Parathyroid adenoma (tissue), 2 donors: ENCODE data around the gene WASHC1.
"Not testable (repeated sequence)": the region's sequence is repeated elsewhere in the genome, so short reads cannot be mapped to it uniquely, and the experiment has no call there.

ENCODE experiments used
- H2AFZ ChIP-seq: fragments of 300-600 bp; sonication (generic); one replicate; pipeline ENCODE4 v1.7.0; 2017; ENCODE audit warnings: antibody characterized with exemption, mild to moderate bottlenecking
- H3K27ac ChIP-seq: fragments of 300-600 bp; sonication (generic); one replicate; pipeline ENCODE4 v1.7.0; 2017
- H3K27me3 ChIP-seq: fragments of 300-600 bp; sonication (generic); one replicate; pipeline ENCODE4 v1.7.0; 2017; ENCODE audit warnings: low read length; ENCODE audit not compliant: control insufficient read depth, insufficient read depth
- H3K36me3 ChIP-seq: fragments of 300-600 bp; sonication (generic); one replicate; pipeline ENCODE4 v1.7.0; 2017; ENCODE audit warnings: low read length; ENCODE audit not compliant: control insufficient read depth, insufficient read depth
- H3K4me1 ChIP-seq: fragments of 300-600 bp; sonication (generic); one replicate; pipeline ENCODE4 v1.7.0; 2017; ENCODE audit warnings: control low read depth
- H3K4me2 ChIP-seq: fragments of 300-600 bp; sonication (generic); one replicate; pipeline ENCODE4 v1.7.0; 2017; ENCODE audit warnings: low read length
- H3K4me3 ChIP-seq: fragments of 300-600 bp; sonication (generic); one replicate; pipeline ENCODE4 v1.7.0; 2017; ENCODE audit warnings: low read depth, low read length
- H3K79me2 ChIP-seq: fragments of 300-600 bp; sonication (generic); one replicate; pipeline ENCODE4 v1.7.0; 2017; ENCODE audit warnings: control low read depth
- H3K9ac ChIP-seq: fragments of 300-600 bp; sonication (generic); one replicate; pipeline ENCODE4 v1.7.0; 2017; ENCODE audit warnings: mild to moderate bottlenecking
- H3K9me3 ChIP-seq: fragments of 300-600 bp; sonication (generic); one replicate; pipeline ENCODE4 v1.7.0; 2017; ENCODE audit warnings: low read length; ENCODE audit not compliant: control insufficient read depth
- donor health status: primary hyperparathyroidism.

WASHC1 gene, protein sequence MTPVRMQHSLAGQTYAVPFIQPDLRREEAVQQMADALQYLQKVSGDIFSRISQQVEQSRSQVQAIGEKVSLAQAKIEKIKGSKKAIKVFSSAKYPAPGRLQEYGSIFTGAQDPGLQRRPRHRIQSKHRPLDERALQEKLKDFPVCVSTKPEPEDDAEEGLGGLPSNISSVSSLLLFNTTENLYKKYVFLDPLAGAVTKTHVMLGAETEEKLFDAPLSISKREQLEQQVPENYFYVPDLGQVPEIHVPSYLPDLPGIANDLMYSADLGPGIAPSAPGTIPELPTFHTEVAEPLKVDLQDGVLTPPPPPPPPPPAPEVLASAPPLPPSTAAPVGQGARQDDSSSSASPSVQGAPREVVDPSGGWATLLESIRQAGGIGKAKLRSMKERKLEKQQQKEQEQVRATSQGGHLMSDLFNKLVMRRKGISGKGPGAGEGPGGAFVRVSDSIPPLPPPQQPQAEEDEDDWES

GRCh38 chr9:29356-29755 is at the start of gene WASHC1:
WASHC1 (minus strand) TSS chr9:29456; CDS start chr9:24999, 4,457 bp downstream.
- H3K27me3 ChIP-seq, H2AFZ ChIP-seq, H3K36me3 ChIP-seq, H3K4me2 ChIP-seq, H3K9ac ChIP-seq, H3K79me2 ChIP-seq, H3K4me1 ChIP-seq, H3K27ac ChIP-seq, H3K9me3 ChIP-seq: not testable (repeated sequence)
- H3K4me3 ChIP-seq = peak within 1 kb of the TSS; percentile 37

DNA sequence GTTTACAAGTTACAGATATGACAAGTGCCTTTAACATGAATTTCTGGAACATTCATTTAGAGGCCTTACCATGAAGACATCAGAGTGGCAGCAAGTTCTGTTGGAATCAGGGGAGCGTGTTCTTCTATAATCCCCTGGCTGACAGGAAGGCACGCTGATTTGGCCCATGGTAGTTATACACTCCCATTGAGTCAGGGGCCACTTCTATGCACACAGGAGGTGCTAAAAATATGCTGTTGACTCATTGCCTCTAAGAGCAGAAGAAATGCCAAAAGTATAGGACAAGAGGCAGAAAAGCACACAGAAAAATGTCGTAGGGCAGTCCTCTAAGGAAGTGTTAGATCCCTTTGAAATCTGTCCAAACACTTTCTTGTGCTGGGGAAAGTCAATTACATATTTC is 49.1 kb upstream of the WASHC1 start:
- H3K9ac ChIP-seq, H3K4me2 ChIP-seq, H3K27me3 ChIP-seq, H2AFZ ChIP-seq, H3K79me2 ChIP-seq, H3K4me1 ChIP-seq, H3K36me3 ChIP-seq, H3K9me3 ChIP-seq, H3K4me3 ChIP-seq, H3K27ac ChIP-seq: not testable (repeated sequence)

GRCh38 chr9:76389-76788 is 47.1 kb upstream of the WASHC1 start:
- not testable (repeated sequence) for H3K9ac ChIP-seq, H3K27ac ChIP-seq, H3K4me1 ChIP-seq, H3K9me3 ChIP-seq, H3K4me3 ChIP-seq, H2AFZ ChIP-seq, H3K79me2 ChIP-seq, H3K4me2 ChIP-seq, H3K27me3 ChIP-seq, H3K36me3 ChIP-seq

GRCh38 chr9:73900-74525 is 44.8 kb upstream of the WASHC1 start:
- not testable (repeated sequence) for H3K36me3 ChIP-seq, H3K9ac ChIP-seq, H3K4me1 ChIP-seq, H3K9me3 ChIP-seq, H3K79me2 ChIP-seq, H3K27ac ChIP-seq, H3K27me3 ChIP-seq
- Histone ChIP-seq H3K4me3 (peak overlapping the region; percentile 22), H2AFZ (peak overlapping the region; percentile 33), H3K4me2 (peak overlapping the region; percentile 44)

DNA sequence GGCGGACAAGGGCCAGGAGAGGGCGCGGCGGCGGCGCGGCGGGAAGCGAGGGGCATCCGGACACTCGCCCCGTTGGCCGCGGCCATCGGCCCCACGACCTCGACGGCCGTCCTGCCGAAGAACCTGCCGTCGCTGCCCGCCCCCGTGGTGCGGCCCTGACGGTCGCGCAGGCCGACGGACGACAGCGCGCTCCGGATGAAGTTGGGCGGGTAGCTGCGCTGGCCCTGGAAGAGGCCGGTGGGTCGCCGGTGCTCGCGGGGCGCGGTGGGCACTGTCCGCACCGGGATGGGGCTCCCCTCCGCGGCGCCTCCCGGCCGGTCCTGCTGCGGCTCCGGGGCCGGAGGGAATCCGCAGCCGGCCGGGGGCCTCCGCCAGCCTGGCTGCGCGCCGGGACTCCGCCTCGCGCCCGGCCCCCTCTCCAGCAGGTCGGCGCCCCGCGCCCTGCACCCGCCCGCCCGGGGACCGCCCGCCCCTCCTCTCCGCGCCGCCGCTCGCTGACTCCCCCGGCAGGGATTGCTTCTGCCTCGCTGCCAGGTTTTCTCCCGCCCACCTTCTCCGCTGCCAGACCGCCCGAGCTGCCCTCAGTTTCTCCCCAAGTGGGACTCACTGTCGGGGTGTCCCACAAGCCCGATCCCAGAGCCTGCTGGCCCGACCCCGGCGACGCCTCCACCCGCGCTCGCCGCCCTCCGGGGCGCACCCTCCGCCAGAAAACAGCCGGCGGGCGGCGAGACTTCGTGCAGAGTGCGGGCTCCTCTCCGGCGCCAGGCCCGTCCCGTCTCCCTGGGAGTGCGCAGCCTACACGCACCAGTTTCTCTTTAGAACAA is 44.0 kb upstream of the WASHC1 start:
- Histone ChIP-seq H2AFZ (peak overlapping the region; percentile 33), H3K4me2 (peak overlapping the region; percentile 44), H3K4me3 (peak overlapping the region; percentile 22)
- H3K27me3 ChIP-seq, H3K36me3 ChIP-seq, H3K79me2 ChIP-seq, H3K27ac ChIP-seq, H3K9ac ChIP-seq, H3K4me1 ChIP-seq, H3K9me3 ChIP-seq: not testable (repeated sequence)

DNA sequence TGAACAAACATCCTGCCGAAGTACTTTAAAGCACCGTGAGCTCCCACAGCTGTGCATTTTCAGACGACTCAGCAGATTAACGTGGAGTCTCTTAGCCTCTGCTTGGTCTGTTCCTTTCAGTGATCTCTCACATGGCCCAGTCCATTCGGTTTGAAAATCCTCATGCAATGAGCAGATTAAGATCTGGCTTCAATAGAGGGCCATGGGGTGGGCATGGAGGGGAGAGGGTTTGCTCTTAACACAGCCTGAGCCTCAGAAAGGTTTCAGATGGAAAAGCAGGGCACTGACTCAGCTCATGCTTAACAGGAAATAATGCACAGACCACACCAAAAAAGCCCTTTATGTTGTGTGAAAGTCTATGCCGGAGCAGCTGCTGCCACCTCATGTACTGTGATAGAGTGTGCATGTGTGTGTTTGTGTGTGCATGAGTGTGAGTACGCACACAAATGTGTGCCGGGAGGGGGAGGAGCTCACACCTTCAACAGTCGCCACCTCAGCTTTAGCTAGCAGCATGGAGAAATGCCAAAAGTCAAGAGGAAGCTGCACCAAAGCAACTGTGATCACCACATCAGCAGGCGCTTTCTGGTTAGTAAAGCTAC is 33.9 kb upstream of the WASHC1 start:
- not testable (repeated sequence) for H3K4me3 ChIP-seq, H3K36me3 ChIP-seq, H3K79me2 ChIP-seq, H3K4me2 ChIP-seq, H3K27ac ChIP-seq, H3K9me3 ChIP-seq, H3K9ac ChIP-seq, H3K27me3 ChIP-seq, H3K4me1 ChIP-seq, H2AFZ ChIP-seq

DNA sequence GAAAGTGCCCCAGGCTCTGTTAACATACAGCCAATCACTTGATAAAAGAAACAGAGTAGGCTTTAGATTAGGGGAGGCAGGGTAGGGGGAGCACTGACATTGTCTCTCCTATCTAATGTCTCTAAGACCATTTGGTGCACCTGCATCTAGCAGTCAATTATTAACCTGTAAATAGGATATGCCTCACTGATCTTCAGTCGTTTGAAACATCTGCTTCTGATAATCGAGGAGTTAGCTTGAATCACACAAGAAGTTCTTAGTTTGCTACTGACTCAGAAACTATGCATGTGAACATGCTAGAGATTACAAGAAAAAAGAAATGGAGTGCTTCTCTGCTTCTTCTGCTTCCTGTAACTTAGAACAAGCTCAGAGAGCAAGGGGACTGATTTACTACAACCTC is 23.4 kb upstream of the WASHC1 start:
- H2AFZ ChIP-seq, H3K4me3 ChIP-seq, H3K9ac ChIP-seq, H3K9me3 ChIP-seq, H3K79me2 ChIP-seq, H3K4me1 ChIP-seq, H3K4me2 ChIP-seq, H3K27ac ChIP-seq, H3K27me3 ChIP-seq, H3K36me3 ChIP-seq: not testable (repeated sequence)

DNA sequence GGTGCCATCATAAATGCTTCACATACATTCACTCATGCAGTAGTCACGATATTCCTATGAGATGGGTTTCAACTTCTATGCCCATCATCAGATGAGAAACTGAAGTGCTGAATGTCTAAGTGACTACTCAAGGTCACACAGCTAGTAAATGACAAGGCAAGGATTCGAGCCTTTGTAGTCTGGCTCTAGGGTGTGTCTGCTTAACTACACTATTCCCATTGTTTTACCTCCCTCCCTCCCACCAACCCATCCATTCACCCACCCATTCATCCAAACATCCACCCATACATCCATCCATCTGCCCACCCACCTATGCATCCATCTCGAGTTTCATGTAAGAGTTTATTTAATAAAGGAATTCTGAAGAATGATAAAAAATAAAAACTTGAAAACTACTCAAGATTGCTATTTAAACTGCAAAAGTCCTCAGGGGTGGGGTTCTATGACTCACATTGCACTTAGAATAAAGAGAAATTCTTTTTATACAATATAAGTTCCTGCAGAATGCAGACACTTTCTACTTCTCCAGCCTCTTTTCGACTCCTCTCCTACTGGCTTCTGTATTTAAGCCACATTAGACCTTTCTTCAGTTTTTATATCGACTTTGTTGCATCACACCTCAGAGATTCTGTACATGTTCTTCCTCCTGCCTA is 19.1 kb upstream of the WASHC1 start:
- not testable (repeated sequence) for H3K27me3 ChIP-seq, H3K4me1 ChIP-seq, H3K27ac ChIP-seq, H3K4me3 ChIP-seq, H3K36me3 ChIP-seq, H2AFZ ChIP-seq, H3K4me2 ChIP-seq, H3K9me3 ChIP-seq, H3K9ac ChIP-seq, H3K79me2 ChIP-seq

- not testable (repeated sequence) for H3K79me2 ChIP-seq, H3K9ac ChIP-seq, H3K27me3 ChIP-seq, H3K36me3 ChIP-seq, H3K4me2 ChIP-seq, H3K9me3 ChIP-seq, H2AFZ ChIP-seq, H3K4me1 ChIP-seq, H3K27ac ChIP-seq, H3K4me3 ChIP-seq
Measured at GRCh38 chr9:46639-47271, 17.5 kb upstream of the WASHC1 start.

GRCh38 chr9:46164-46563 is 16.9 kb upstream of the WASHC1 start:
- H3K27ac ChIP-seq, H3K27me3 ChIP-seq, H3K9ac ChIP-seq: not testable (repeated sequence)

More at GRCh38 chr9:46164-46563, 16.9 kb upstream of the WASHC1 start:
- H3K4me2 ChIP-seq, H3K36me3 ChIP-seq, H2AFZ ChIP-seq, H3K79me2 ChIP-seq, H3K9me3 ChIP-seq, H3K4me1 ChIP-seq, H3K4me3 ChIP-seq: not testable (repeated sequence)
